SU-DHL-6 (cell line): ENCODE measurements around the gene NRG3.

Source experiments
- H2AFZ ChIP-seq: fragments of 200-600 bp; sonication (generic); 2 replicates; pipeline ENCODE4 v1.6.1; 2014; ENCODE audit warnings: low read depth, mild to moderate bottlenecking, moderate library complexity, mixed read lengths, antibody characterized with exemption, low read length; ENCODE audit not compliant: severe bottlenecking
- H3F3A ChIP-seq: fragments of 200-600 bp; shearing (Covaris generic); 2 replicates; pipeline ENCODE4 v1.6.0; 2016; ENCODE audit warnings: antibody characterized with exemption, mild to moderate bottlenecking; ENCODE audit not compliant: insufficient read depth
- H3K27ac ChIP-seq: fragments of 200-600 bp; sonication (generic); 2 replicates; pipeline ENCODE4 v1.5.1; 2016; ENCODE audit warnings: low read depth, mild to moderate bottlenecking, low read length, moderate library complexity, mixed read lengths
- H3K27me3 ChIP-seq: fragments of 200-600 bp; sonication (generic), shearing (Covaris generic); 2 replicates; pipeline ENCODE4 v1.6.0; 2014; ENCODE audit warnings: mild to moderate bottlenecking, low read length
- H3K36me3 ChIP-seq: fragments of 200-600 bp; sonication (generic); 2 replicates; pipeline ENCODE4 v1.6.1; 2014; ENCODE audit warnings: mild to moderate bottlenecking, low read length, mixed read lengths
- H3K4me2 ChIP-seq: fragments of 300-600, 200-600 bp; shearing (Covaris generic), sonication (generic); 2 replicates; pipeline ENCODE4 v1.6.0; 2014; ENCODE audit warnings: low read length, low read depth, mild to moderate bottlenecking; ENCODE audit not compliant: poor library complexity, severe bottlenecking
- H3K4me3 ChIP-seq: fragments of 200-600 bp; sonication (generic); 2 replicates; pipeline ENCODE4 v1.5.1; 2014; ENCODE audit warnings: antibody characterized with exemption, low read length, mild to moderate bottlenecking, mixed read lengths; ENCODE audit not compliant: insufficient read depth, poor library complexity, severe bottlenecking
- H3K79me2 ChIP-seq: fragments of 200-600 bp; sonication (generic); 2 replicates; pipeline ENCODE4 v1.6.1; 2014; ENCODE audit warnings: mild to moderate bottlenecking, low read length, moderate library complexity; ENCODE audit not compliant: insufficient read depth
- H3K9ac ChIP-seq: fragments of 200-600 bp; sonication (generic); 2 replicates; pipeline ENCODE4 v1.7.0; 2014; ENCODE audit warnings: mild to moderate bottlenecking, low read length
- H3K9me2 ChIP-seq: fragments of 200-600 bp; sonication (generic); replicated peaks from 2 replicates; pipeline ENCODE4 v1.6.1; 2014; ENCODE audit warnings: low read length; ENCODE audit not compliant: insufficient read depth
- H3K9me3 ChIP-seq: fragments of 200-600 bp; sonication (generic); 2 replicates; pipeline ENCODE4 v1.6.1; 2014; ENCODE audit warnings: low read length, mixed read lengths; ENCODE audit not compliant: insufficient read depth
- H4K20me1 ChIP-seq: fragments of 200-600 bp; sonication (generic); 2 replicates; pipeline ENCODE4 v1.6.1; 2014; ENCODE audit warnings: low read depth, mild to moderate bottlenecking, antibody characterized with exemption, low read length, moderate library complexity, mixed read lengths
- EZH2phosphoT487 ChIP-seq: fragments of 200-600 bp; sonication (generic), shearing (Covaris generic); conservative IDR thresholded peaks from 2 replicates; pipeline ENCODE4 v1.6.1; 2018; ENCODE audit warnings: mild to moderate bottlenecking, antibody characterized with exemption, low read length, moderate library complexity, mixed read lengths
- TF ChIP-seq, protein P1 (sequence below): fragments of 200-600 bp; sonication (generic); IDR thresholded peaks from one replicate; pipeline ENCODE4 v1.5.1; 2017; ENCODE audit warnings: antibody characterized with exemption, mild to moderate bottlenecking, low read length, moderate library complexity; ENCODE audit not compliant: insufficient read depth, poor library complexity, severe bottlenecking

The NRG3 gene

GRCh38 chr10:82914655-82915136, 1039.7 kb downstream of the NRG3 start:
- Histone ChIP-seq H3K4me2 (no peak overlapping the region), H3K27ac (no peak overlapping the region), H3K4me3 (no peak overlapping the region), H3K9ac (no peak overlapping the region), H2AFZ (no peak overlapping the region), H3K27me3 (no peaks in the 10 kb centered on the region), H3K36me3 (no peaks in the 10 kb centered on the region), H3F3A (no peaks in the 10 kb centered on the region), H4K20me1 (no peaks in the 10 kb centered on the region), H3K9me2 (no peaks in the 10 kb centered on the region), H3K9me3 (no peaks in the 10 kb centered on the region), H3K79me2 (no peaks in the 10 kb centered on the region)
- TF ChIP-seq EZH2phosphoT487: no peak
- TF ChIP-seq, protein P1, sequence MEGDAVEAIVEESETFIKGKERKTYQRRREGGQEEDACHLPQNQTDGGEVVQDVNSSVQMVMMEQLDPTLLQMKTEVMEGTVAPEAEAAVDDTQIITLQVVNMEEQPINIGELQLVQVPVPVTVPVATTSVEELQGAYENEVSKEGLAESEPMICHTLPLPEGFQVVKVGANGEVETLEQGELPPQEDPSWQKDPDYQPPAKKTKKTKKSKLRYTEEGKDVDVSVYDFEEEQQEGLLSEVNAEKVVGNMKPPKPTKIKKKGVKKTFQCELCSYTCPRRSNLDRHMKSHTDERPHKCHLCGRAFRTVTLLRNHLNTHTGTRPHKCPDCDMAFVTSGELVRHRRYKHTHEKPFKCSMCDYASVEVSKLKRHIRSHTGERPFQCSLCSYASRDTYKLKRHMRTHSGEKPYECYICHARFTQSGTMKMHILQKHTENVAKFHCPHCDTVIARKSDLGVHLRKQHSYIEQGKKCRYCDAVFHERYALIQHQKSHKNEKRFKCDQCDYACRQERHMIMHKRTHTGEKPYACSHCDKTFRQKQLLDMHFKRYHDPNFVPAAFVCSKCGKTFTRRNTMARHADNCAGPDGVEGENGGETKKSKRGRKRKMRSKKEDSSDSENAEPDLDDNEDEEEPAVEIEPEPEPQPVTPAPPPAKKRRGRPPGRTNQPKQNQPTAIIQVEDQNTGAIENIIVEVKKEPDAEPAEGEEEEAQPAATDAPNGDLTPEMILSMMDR: no peak

DNA sequence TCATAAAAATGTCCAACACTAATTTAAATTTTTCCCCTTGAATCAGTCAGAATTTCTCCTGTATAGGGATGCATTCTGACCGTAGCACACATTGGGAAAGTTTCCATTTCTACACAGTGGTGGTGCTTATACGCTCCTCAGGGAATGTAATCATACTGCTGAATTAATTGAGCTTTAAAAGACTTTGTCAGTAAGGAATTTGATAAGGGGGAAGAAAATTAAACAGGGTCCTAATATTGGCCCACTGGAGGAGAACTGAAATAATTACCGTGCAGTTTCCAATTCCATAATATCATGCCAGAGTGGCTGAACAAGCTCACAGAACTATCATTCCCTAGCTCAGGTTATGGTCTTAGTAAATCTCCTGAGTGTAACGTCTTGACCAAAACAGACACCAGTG, 1041.9 kb downstream of the NRG3 start:
- no peak overlapping the region for H3K27ac ChIP-seq
- H3K9me3 ChIP-seq: no peaks in the 10 kb centered on the region
- no peaks in the 10 kb centered on the region for H3K79me2 ChIP-seq
- no peaks in the 10 kb centered on the region for H3K9me2 ChIP-seq
- H3F3A ChIP-seq: no peaks in the 10 kb centered on the region
- no peak overlapping the region for H3K9ac ChIP-seq
- H3K36me3 ChIP-seq: no peaks in the 10 kb centered on the region
- TF ChIP-seq EZH2phosphoT487: no peak
- TF ChIP-seq, protein P1: no peak
- H4K20me1 ChIP-seq: peaks cover 3% of the 10 kb centered on the region; the same call in 1 of the 2 replicates
- no peak overlapping the region for H3K4me2 ChIP-seq
- H3K27me3 ChIP-seq: no peaks in the 10 kb centered on the region
- no peak overlapping the region for H2AFZ ChIP-seq
- no peak overlapping the region for H3K4me3 ChIP-seq

- H3F3A ChIP-seq: no peaks in the 10 kb centered on the region
- no peaks in the 10 kb centered on the region for H3K79me2 ChIP-seq
- no peak overlapping the region for H3K9ac ChIP-seq
- peaks cover 3% of the 10 kb centered on the region; the same call in 1 of the 2 replicates for H4K20me1 ChIP-seq
- H3K9me2 ChIP-seq: no peaks in the 10 kb centered on the region
- no peak overlapping the region for H2AFZ ChIP-seq
- no peaks in the 10 kb centered on the region for H3K9me3 ChIP-seq
- H3K36me3 ChIP-seq: no peaks in the 10 kb centered on the region
- no peak overlapping the region for H3K4me2 ChIP-seq
- H3K27me3 ChIP-seq: no peaks in the 10 kb centered on the region
- no peak overlapping the region for H3K4me3 ChIP-seq
- no peak overlapping the region for H3K27ac ChIP-seq
- TF ChIP-seq EZH2phosphoT487: no peak
- TF ChIP-seq, protein P1: no peak
Observed at GRCh38 chr10:82918022-82918421, 1043.0 kb downstream of the NRG3 start.
